IMR-90 (cell line): Measurements from ENCODE around the gene SLC6A3. TPM values are rescaled to one million over a fixed set of nuclear protein-coding genes. Genes with fewer than 3 reads are reported as not detected.

Source experiments
- ATAC-seq: fragments of 200-7000 bp; cut with Tn5 transposase; 2 replicates; pipeline ENCODE4 v1.9.1; 2020; ENCODE audit warnings: low read depth, mild to moderate bottlenecking, moderate library complexity
- BruUV-seq: library from RNA; stranded (reverse); fragments of 400-500 nt; replicated peaks from 2 replicates; lab custom pipeline; 2021; lab: Mats Ljungman, UMichigan
- CTCF ChIA-PET: fragments of 300-600 bp; formaldehyde crosslinking; extraction: SDS; loops from one replicate; lab custom pipeline; 2021; ENCODE audit warnings: antibody characterized with exemption; lab: Yijun Ruan, JAX
- POLR2A ChIA-PET: fragments of 300-600 bp; sonication (Branson Sonifier 250); formaldehyde crosslinking; loops from one replicate; lab custom pipeline; 2022; ENCODE audit warnings: antibody characterized with exemption; ENCODE audit not compliant: unreplicated experiment; lab: Charles Lee
- DNase-seq: peaks from one replicate; pipeline ENCODE4 v3.0.0; 2013
- H2AFZ ChIP-seq: replicated peaks from 2 replicates; pipeline ENCODE3; 2013; ENCODE audit warnings: low read length, mild to moderate bottlenecking; ENCODE audit not compliant: poor library complexity
- H2AK5ac ChIP-seq: 2 replicates; pipeline ENCODE4 v1.6.1; 2013; ENCODE audit warnings: low read depth, low read length, inconsistent platforms
- H2AK9ac ChIP-seq: replicated peaks from 2 replicates; pipeline ENCODE3; 2013; ENCODE audit warnings: mild to moderate bottlenecking, low read depth, low read length, moderate library complexity; ENCODE audit not compliant: poor library complexity
- H2BK120ac ChIP-seq: 2 replicates; pipeline ENCODE4 v1.6.1; 2013; ENCODE audit warnings: low read depth, low read length, inconsistent platforms
- H2BK15ac ChIP-seq: 3 replicates; pipeline ENCODE4 v1.6.1; 2013; ENCODE audit warnings: low read depth, low read length, inconsistent platforms
- H2BK20ac ChIP-seq: 2 replicates; pipeline ENCODE4 v1.6.1; 2013; ENCODE audit warnings: low read depth, mild to moderate bottlenecking, inconsistent platforms, low read length, moderate library complexity
- H2BK5ac ChIP-seq: 2 replicates; pipeline ENCODE4 v1.6.1; 2013; ENCODE audit warnings: mild to moderate bottlenecking, low read depth, low read length, inconsistent platforms; ENCODE audit not compliant: poor library complexity, severe bottlenecking
- H3K14ac ChIP-seq: replicated peaks from 2 replicates; pipeline ENCODE4 v1.6.1; 2013; ENCODE audit warnings: low read depth, low read length, inconsistent platforms
- H3K18ac ChIP-seq: 2 replicates; pipeline ENCODE4 v1.6.1; 2013; ENCODE audit warnings: low read depth, low read length, control low read depth
- H3K23ac ChIP-seq: 2 replicates; pipeline ENCODE4 v1.6.1; 2013; ENCODE audit warnings: low read depth, low read length, inconsistent platforms
- H3K27ac ChIP-seq: 2 replicates; pipeline ENCODE4 v1.5.1; 2013; ENCODE audit warnings: mild to moderate bottlenecking, control low read depth, low read length; ENCODE audit not compliant: insufficient read depth
- H3K27me3 ChIP-seq: 2 replicates; pipeline ENCODE4 v1.6.1; 2013; ENCODE audit warnings: low read length; ENCODE audit not compliant: control insufficient read depth, insufficient read depth
- H3K36me3 ChIP-seq: 2 replicates; pipeline ENCODE4 v1.6.1; 2013; ENCODE audit warnings: low read length, mixed read lengths; ENCODE audit not compliant: control insufficient read depth, insufficient read depth
- H3K4ac ChIP-seq: 2 replicates; pipeline ENCODE4 v1.6.1; 2013; ENCODE audit warnings: low read depth, low read length, inconsistent platforms
- H3K4me1 ChIP-seq: 2 replicates; pipeline ENCODE4 v1.6.1; 2013; ENCODE audit warnings: low read length, mixed read lengths; ENCODE audit not compliant: control insufficient read depth, insufficient read depth
- H3K4me2 ChIP-seq: 2 replicates; pipeline ENCODE4 v1.6.1; 2013; ENCODE audit warnings: low read depth, mild to moderate bottlenecking, control low read depth, low read length, moderate library complexity
- H3K4me3 ChIP-seq: 2 replicates; pipeline ENCODE4 v1.5.1; 2013; ENCODE audit warnings: low read depth, mild to moderate bottlenecking, control low read depth, low read length, moderate library complexity; ENCODE audit not compliant: insufficient read depth
- H3K56ac ChIP-seq: 2 replicates; pipeline ENCODE4 v1.6.1; 2013; ENCODE audit warnings: low read length, inconsistent platforms; ENCODE audit not compliant: insufficient read depth; ENCODE audit errors: extremely low read depth
- H3K79me1 ChIP-seq, 2 experiments: 2 replicates each; pipeline ENCODE4 v1.6.1; 2013; ENCODE audit warnings: low read length in 2 of 2, inconsistent platforms in 1 of 2, low read depth in 1 of 2
- H3K9ac ChIP-seq: 2 replicates; pipeline ENCODE4 v1.6.1; 2013; ENCODE audit warnings: low read depth, low read length, control low read depth
- H3K9me1 ChIP-seq: 2 replicates; pipeline ENCODE4 v1.6.1; 2013; ENCODE audit warnings: low read length, inconsistent platforms; ENCODE audit not compliant: insufficient read depth
- H3K9me3 ChIP-seq: 2 replicates; pipeline ENCODE4 v1.6.1; 2013; ENCODE audit warnings: low read length; ENCODE audit not compliant: control insufficient read depth, insufficient read depth
- H4K20me1 ChIP-seq: 2 replicates; pipeline ENCODE4 v1.6.1; 2013; ENCODE audit warnings: low read length, inconsistent platforms; ENCODE audit not compliant: insufficient read depth
- H4K5ac ChIP-seq: 2 replicates; pipeline ENCODE4 v1.6.1; 2013; ENCODE audit warnings: mild to moderate bottlenecking, low read depth, low read length, control low read depth
- H4K8ac ChIP-seq, 2 experiments: 2 replicates each; pipeline ENCODE4 v1.6.1; 2013; ENCODE audit warnings: low read depth in 2 of 2, low read length in 2 of 2, control low read depth in 1 of 2, inconsistent platforms in 1 of 2
- H4K91ac ChIP-seq: 2 replicates; pipeline ENCODE4 v1.6.1; 2013; ENCODE audit warnings: low read depth, low read length, inconsistent platforms; ENCODE audit not compliant: insufficient read depth
- BHLHE40 ChIP-seq: fragments of 150-350 bp; IDR thresholded peaks from 2 replicates; pipeline ENCODE4 v1.6.1; 2016; ENCODE audit warnings: mild to moderate bottlenecking, low read depth, low read length
- FOS ChIP-seq: fragments of 150-350 bp; IDR thresholded peaks from 2 replicates; pipeline ENCODE4 v1.6.1; 2016; ENCODE audit warnings: low read depth, low read length
- MAFK ChIP-seq: IDR thresholded peaks from 2 replicates; pipeline ENCODE4 v1.6.1; 2012; ENCODE audit warnings: low read depth, low read length, improper control_type of control experiment
- MAZ ChIP-seq: IDR thresholded peaks from 2 replicates; pipeline ENCODE4 v1.6.1; 2012; ENCODE audit warnings: low read depth, mild to moderate bottlenecking, low read length, improper control_type of control experiment, moderate library complexity, borderline replicate concordance
- MXI1 ChIP-seq: IDR thresholded peaks from 2 replicates; pipeline ENCODE4 v1.6.1; 2012; ENCODE audit warnings: low read depth, mild to moderate bottlenecking, low read length, moderate library complexity, borderline replicate concordance
- NFE2L2 ChIP-seq: fragments of 150-350 bp; IDR thresholded peaks from 2 replicates; pipeline ENCODE4 v1.6.1; 2016; ENCODE audit warnings: low read depth, mild to moderate bottlenecking, low read length
- POLR2A ChIP-seq: IDR thresholded peaks from 2 replicates; pipeline ENCODE4 v1.6.1; 2012; ENCODE audit warnings: mild to moderate bottlenecking, low read depth, low read length
- RAD21 ChIP-seq: IDR thresholded peaks from 2 replicates; pipeline ENCODE4 v1.6.1; 2012; ENCODE audit warnings: low read length, improper control_type of control experiment
- RCOR1 ChIP-seq: IDR thresholded peaks from 2 replicates; pipeline ENCODE4 v1.6.1; 2012; ENCODE audit warnings: mild to moderate bottlenecking, low read length, improper control_type of control experiment; ENCODE audit not compliant: insufficient replicate concordance
- SMC3 ChIP-seq: fragments of 150-350 bp; IDR thresholded peaks from 2 replicates; pipeline ENCODE4 v1.6.1; 2016; ENCODE audit warnings: low read depth, mild to moderate bottlenecking, antibody characterized with exemption, low read length, moderate library complexity
- USF2 ChIP-seq: fragments of 150-350 bp; IDR thresholded peaks from 2 replicates; pipeline ENCODE4 v1.6.1; 2017; ENCODE audit warnings: mild to moderate bottlenecking, antibody characterized with exemption, low read length, low read depth
- WGBS, 2 experiments: methylation state at CpG; one replicate each; pipeline versions ENCODE4 v1.1.5 to v1.1.7; 2013; ENCODE audit warnings: missing lambda C conversion rate in 2 of 2; ENCODE audit not compliant: insufficient read length in 1 of 2; ENCODE audit errors: extremely low coverage in 2 of 2; 5-methylcytosine and 5-hydroxymethylcytosine counted together
- dilution Hi-C: fragments of 300-500 bp; cut with HindIII; formaldehyde crosslinking; loops from one replicate; pipeline ENCODE4 v1.14.3; 2018; ENCODE audit warnings: low sequenced_read_pairs; ENCODE audit not compliant: unreplicated experiment
- in situ Hi-C: fragments of 300-500 bp; cut with MboI; formaldehyde crosslinking; loops from 3 replicates; pipeline ENCODE4 v1.14.3; 2019; ENCODE audit warnings: low sequenced_read_pairs, inconsistent platforms, mixed read lengths
- intact Hi-C: fragments of 100-400 bp; cut with micrococcal nuclease; formaldehyde crosslinking; loops from 2 replicates; pipeline ENCODE4 v1.10.0; 2022
- polyA plus RNA-seq, 3 experiments: library from polyadenylated mRNA; depleted of rRNA; stranded (reverse); fragments of >200 nt; gene quantifications; 2 replicates each; pipeline ENCODE4 v1.2.3, GENCODE V29; 2012; ENCODE audit warnings: low replicate concordance in 1 of 3
- total RNA-seq: library from RNA; depleted of rRNA; stranded (reverse); fragments of >200 nt; gene quantifications from 2 replicates; pipeline ENCODE4 v1.2.3, GENCODE V29; 2012

SLC6A3 gene
- total and polyA plus RNA-seq, 2 of the 4 experiments (the other 2 are of a cell fraction), result not detected

- no peak overlapping the region for H3K27ac ChIP-seq
- no peak overlapping the region for H3K18ac ChIP-seq
- H4K8ac ChIP-seq, result no peak overlapping the region
- H2AK9ac ChIP-seq, result no peak overlapping the region
- H2BK15ac ChIP-seq, result no peak overlapping the region
- in situ Hi-C loops (no loop called here), intact Hi-C loops (no loop called here), dilution Hi-C loops (no loop called here)
- H3K9me1 ChIP-seq, result no peaks in the 10 kb centered on the region
- ATAC-seq, result no peak
- H3K56ac ChIP-seq, result no peak overlapping the region
- H2AK5ac ChIP-seq, result no peak overlapping the region
- no peak overlapping the region for H3K9ac ChIP-seq
- no peak for DNase-seq
- no peak overlapping the region for H3K14ac ChIP-seq
- H4K91ac ChIP-seq, result no peak overlapping the region
- H4K5ac ChIP-seq, result no peak overlapping the region
- no peak overlapping the region for H2BK120ac ChIP-seq
- no TSS peak for BruUV-seq
- no peak overlapping the region for H2BK20ac ChIP-seq
- CTCF ChIA-PET, result no interaction called here
- no peak overlapping the region for H2BK5ac ChIP-seq
- H3K4me2 ChIP-seq, result no peak overlapping the region
- H3K27me3 ChIP-seq, result peaks cover 13% of the 10 kb centered on the region; the same call in 1 of the 2 replicates
- no peaks in the 10 kb centered on the region for H3K79me1 ChIP-seq
- no peak overlapping the region for H3K4me3 ChIP-seq
- H3K9me3 ChIP-seq, result no peaks in the 10 kb centered on the region
- no peak overlapping the region for H2AFZ ChIP-seq
- no peaks in the 10 kb centered on the region for H4K20me1 ChIP-seq
- no CpG with 5 or more reads among the region's 10 CpGs for WGBS, 2 experiments
- H3K4me1 ChIP-seq, result no peaks in the 10 kb centered on the region
- no peak overlapping the region for H3K23ac ChIP-seq
- no peaks in the 10 kb centered on the region for H3K36me3 ChIP-seq
- TF ChIP-seq NFE2L2 (no peak), BHLHE40 (no peak), POLR2A (no peak), SMC3 (no peak), MAFK (no peak), MAZ (no peak), USF2 (no peak), MXI1 (no peak), RCOR1 (no peak), RAD21 (no peak), FOS (no peak)
- POLR2A ChIA-PET, result no interaction called here
- no peak overlapping the region for H3K4ac ChIP-seq
Observed at GRCh38 chr5:1412621-1413020, 32.6 kb downstream of the SLC6A3 start.
